ENCODE results near the gene CT47C1.
"Not testable (repeated sequence)": the region's sequence is repeated elsewhere in the genome, so short reads cannot be mapped to it uniquely, and the experiment has no call there.

Gene CT47C1

GRCh38 chrX:119072744-119073143 lies at the start of gene CT47C1:
TSS of gene CT47C1 (plus strand) at chrX:119072993. CDS start at chrX:119073226, 233 bp downstream.
- no peak for DNase-seq (ENCODE audit: low read depth in 1 of 2, low spot score in 1 of 2)

- no peak for DNase-seq (ENCODE audit: low read depth in 1 of 2, low spot score in 1 of 2)
Observed at GRCh38 chrX:119025900-119026299, 46.9 kb upstream of the CT47C1 start.

GRCh38 chrX:119026344-119026743 lies 46.4 kb upstream of the CT47C1 start:
- DNase-seq (ENCODE audit: low read depth in 1 of 2, low spot score in 1 of 2): not testable (repeated sequence)

- DNase-seq (ENCODE audit: low read depth in 1 of 2, low spot score in 1 of 2): not testable (repeated sequence)
Observed at GRCh38 chrX:119027960-119028732, 44.6 kb upstream of the CT47C1 start.

GRCh38 chrX:119028733-119029330 lies 44.0 kb upstream of the CT47C1 start:
- no peak for DNase-seq (ENCODE audit: low read depth in 1 of 2, low spot score in 1 of 2)

GRCh38 chrX:119029656-119030055 lies 43.1 kb upstream of the CT47C1 start:
- not testable (repeated sequence) for DNase-seq (ENCODE audit: low read depth in 1 of 2, low spot score in 1 of 2)

GRCh38 chrX:119030990-119031389 lies 41.8 kb upstream of the CT47C1 start:
- no peak for DNase-seq (ENCODE audit: low read depth in 1 of 2, low spot score in 1 of 2)

- DNase-seq (ENCODE audit: low read depth in 1 of 2, low spot score in 1 of 2): no peak
Observed at GRCh38 chrX:119036107-119037029, 36.4 kb upstream of the CT47C1 start.

GRCh38 chrX:119040432-119040831 lies 32.4 kb upstream of the CT47C1 start:
- no peak for DNase-seq (ENCODE audit: low read depth in 1 of 2, low spot score in 1 of 2)

GRCh38 chrX:119041175-119041574 lies 31.6 kb upstream of the CT47C1 start:
- no peak for DNase-seq (ENCODE audit: low read depth in 1 of 2, low spot score in 1 of 2)

GRCh38 chrX:119042040-119042439 lies 30.8 kb upstream of the CT47C1 start:
- no peak for DNase-seq (ENCODE audit: low read depth in 1 of 2, low spot score in 1 of 2)

GRCh38 chrX:119042996-119043395 lies 29.8 kb upstream of the CT47C1 start:
- DNase-seq (ENCODE audit: low read depth in 1 of 2, low spot score in 1 of 2): no peak

GRCh38 chrX:119045884-119046283 lies 26.9 kb upstream of the CT47C1 start:
- DNase-seq (ENCODE audit: low read depth in 1 of 2, low spot score in 1 of 2): no peak

- no peak for DNase-seq (ENCODE audit: low read depth in 1 of 2, low spot score in 1 of 2)
Observed at GRCh38 chrX:119055687-119056086, 17.1 kb upstream of the CT47C1 start.

GRCh38 chrX:119062750-119063374 lies 9.9 kb upstream of the CT47C1 start:
- no peak for DNase-seq (ENCODE audit: low read depth in 1 of 2, low spot score in 1 of 2)

- no peak for DNase-seq (ENCODE audit: low read depth in 1 of 2, low spot score in 1 of 2)
Observed at GRCh38 chrX:119063428-119063827, 9.4 kb upstream of the CT47C1 start.

- no peak for DNase-seq (ENCODE audit: low read depth in 1 of 2, low spot score in 1 of 2)
Observed at GRCh38 chrX:119067023-119067739, 5.6 kb upstream of the CT47C1 start.

- no peak for DNase-seq (ENCODE audit: low read depth in 1 of 2, low spot score in 1 of 2)
Observed at GRCh38 chrX:119069128-119069527, 3.7 kb upstream of the CT47C1 start.

- no peak for DNase-seq (ENCODE audit: low read depth in 1 of 2, low spot score in 1 of 2)
Observed at GRCh38 chrX:119069762-119070161, 3.0 kb upstream of the CT47C1 start.

GRCh38 chrX:119071381-119071780 lies 1.4 kb upstream of the CT47C1 start:
- no peak for DNase-seq (ENCODE audit: low read depth in 1 of 2, low spot score in 1 of 2)

Data from activated T-helper 1 cell treated with anti-CD3 and anti-CD28 coated beads, Interleukin-2, amount 50 U/mL, for 16 hours (primary cell).